Lung (tissue), 13 donors: ENCODE results near the gene XRCC6. TPM values are rescaled to one million over a fixed set of nuclear protein-coding genes. Genes with fewer than 3 reads are reported as not detected.

ENCODE experiments used
- ATAC-seq: fragments of 200-7000 bp; cut with Tn5 transposase; one replicate; pipeline ENCODE4 v1.9.1; 2020; ENCODE audit warnings: moderate number of reproducible peaks; ENCODE audit not compliant: insufficient read depth, low FRiP score
- DNase-seq, 3 donors: peaks; one replicate each; pipeline ENCODE4 v3.0.0-alpha.2; 2013 to 2017
- H3K27ac ChIP-seq, 2 donors: one replicate each; pipeline ENCODE4 v1.5.1; 2013; ENCODE audit warnings: mild to moderate bottlenecking in 2 of 2, moderate library complexity in 2 of 2, control low read depth in 1 of 2, inconsistent platforms in 1 of 2, low read depth in 1 of 2, low read length in 1 of 2
- H3K27me3 ChIP-seq, 3 donors: one replicate each; pipeline ENCODE4 v1.5.1; 2013; ENCODE audit warnings: low read length in 2 of 3; ENCODE audit not compliant: control insufficient read depth in 3 of 3, insufficient read depth in 3 of 3
- H3K36me3 ChIP-seq, 4 donors: one replicate each; pipeline ENCODE4 v1.5.1; 2013; ENCODE audit warnings: low read length in 4 of 4, mild to moderate bottlenecking in 1 of 4, moderate library complexity in 1 of 4; ENCODE audit not compliant: control insufficient read depth in 4 of 4, insufficient read depth in 4 of 4
- H3K4me1 ChIP-seq, 5 donors: one replicate each; pipeline ENCODE4 v1.5.1; 2013; ENCODE audit warnings: low read length in 5 of 5, mild to moderate bottlenecking in 2 of 5, moderate library complexity in 1 of 5; ENCODE audit not compliant: control insufficient read depth in 5 of 5, insufficient read depth in 5 of 5
- H3K4me3 ChIP-seq: one replicate; pipeline ENCODE4 v1.5.1; 2013; ENCODE audit warnings: mild to moderate bottlenecking, control low read depth, moderate library complexity
- H3K9ac ChIP-seq, 2 donors: one replicate each; pipeline ENCODE4 v1.5.1; 2013; ENCODE audit warnings: low read length in 2 of 2, control low read depth in 1 of 2; ENCODE audit not compliant: insufficient read depth in 1 of 2
- H3K9me3 ChIP-seq, 4 donors: one replicate each; pipeline ENCODE4 v1.5.1; 2013; ENCODE audit warnings: low read length in 3 of 4, mild to moderate bottlenecking in 1 of 4, moderate library complexity in 1 of 4; ENCODE audit not compliant: control insufficient read depth in 4 of 4, insufficient read depth in 3 of 4
- WGBS, 2 donors: extraction: QIAGEN DNeasy Blood & Tissue Kit; methylation state at CpG; one replicate each; pipeline ENCODE4 v1.1.7; 2013; 5-methylcytosine and 5-hydroxymethylcytosine counted together
- polyA plus RNA-seq, 2 donors: library from polyadenylated mRNA; stranded (reverse); fragments of 200-250 nt; gene quantifications; one replicate each; pipeline ENCODE4 v1.2.1, GENCODE V29; 2013
- small RNA-seq: library from RNA; depleted of rRNA; stranded (forward); fragments of <200 nt; gene quantifications from one replicate; pipeline ENCODE3, GENCODE V24; 2014; ENCODE audit warnings: low replicate concordance
- total RNA-seq, 2 donors: library from RNA; depleted of rRNA in 1 of 2; stranded (reverse); fragments of >200 nt in 1 of 2; gene quantifications; one replicate each; pipeline ENCODE4 v1.2.1, GENCODE V29; 2014 to 2021
- TF ChIP-seq, protein P1 (sequence below): IDR thresholded peaks from 2 replicates; pipeline ENCODE4 v1.5.1; 2012; ENCODE audit warnings: mild to moderate bottlenecking; ENCODE audit errors: control extremely low read depth, extremely low read depth
- donor health status: control.
- donor health status: control.
- donor health status: Bipolar disorder and iron deficiency.
- donor health status: healthy.
- donor health status: DM: yes; HTN: yes; CAD: no.

XRCC6 gene
- total and polyA plus RNA-seq, 4 donors = 149 to 235 (median 194) TPM

DNA sequence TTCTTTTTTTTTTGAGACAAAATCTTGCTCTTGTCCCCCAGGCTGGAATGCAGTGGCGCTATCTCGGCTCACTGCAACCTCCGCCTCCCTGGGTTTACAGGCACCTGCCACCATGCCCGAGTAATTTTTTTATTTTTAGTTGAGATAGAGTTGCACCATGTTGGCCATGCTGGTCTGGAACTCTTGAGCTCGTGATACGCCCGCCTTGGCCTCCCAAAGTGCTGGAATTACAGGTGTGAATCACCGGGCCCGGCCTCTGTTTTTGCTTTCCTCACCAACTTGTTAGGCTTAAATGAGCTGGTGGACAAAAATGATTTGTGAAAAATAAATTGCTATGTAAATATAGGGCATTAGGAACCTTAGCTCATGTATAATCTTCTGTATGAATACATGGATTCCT lies 81.7 kb downstream of the XRCC6 start:
- TF ChIP-seq, protein P1, sequence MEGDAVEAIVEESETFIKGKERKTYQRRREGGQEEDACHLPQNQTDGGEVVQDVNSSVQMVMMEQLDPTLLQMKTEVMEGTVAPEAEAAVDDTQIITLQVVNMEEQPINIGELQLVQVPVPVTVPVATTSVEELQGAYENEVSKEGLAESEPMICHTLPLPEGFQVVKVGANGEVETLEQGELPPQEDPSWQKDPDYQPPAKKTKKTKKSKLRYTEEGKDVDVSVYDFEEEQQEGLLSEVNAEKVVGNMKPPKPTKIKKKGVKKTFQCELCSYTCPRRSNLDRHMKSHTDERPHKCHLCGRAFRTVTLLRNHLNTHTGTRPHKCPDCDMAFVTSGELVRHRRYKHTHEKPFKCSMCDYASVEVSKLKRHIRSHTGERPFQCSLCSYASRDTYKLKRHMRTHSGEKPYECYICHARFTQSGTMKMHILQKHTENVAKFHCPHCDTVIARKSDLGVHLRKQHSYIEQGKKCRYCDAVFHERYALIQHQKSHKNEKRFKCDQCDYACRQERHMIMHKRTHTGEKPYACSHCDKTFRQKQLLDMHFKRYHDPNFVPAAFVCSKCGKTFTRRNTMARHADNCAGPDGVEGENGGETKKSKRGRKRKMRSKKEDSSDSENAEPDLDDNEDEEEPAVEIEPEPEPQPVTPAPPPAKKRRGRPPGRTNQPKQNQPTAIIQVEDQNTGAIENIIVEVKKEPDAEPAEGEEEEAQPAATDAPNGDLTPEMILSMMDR = no peak
- ATAC-seq (no peak), DNase-seq (no peak)
- no peak overlapping the region for H3K9ac ChIP-seq
- H3K4me1 ChIP-seq = peaks cover 0 to 5% (median 0%) of the 10 kb centered on the region in 5 donors
- H3K36me3 ChIP-seq = no peaks in the 10 kb centered on the region
- H3K27ac ChIP-seq = no peak overlapping the region
- 93 to 95% methylated on average over 9 of the region's 9 CpGs for WGBS, 2 donors
- no peaks in the 10 kb centered on the region for H3K9me3 ChIP-seq
- no peaks in the 10 kb centered on the region for H3K27me3 ChIP-seq
- no peak overlapping the region for H3K4me3 ChIP-seq

DNA sequence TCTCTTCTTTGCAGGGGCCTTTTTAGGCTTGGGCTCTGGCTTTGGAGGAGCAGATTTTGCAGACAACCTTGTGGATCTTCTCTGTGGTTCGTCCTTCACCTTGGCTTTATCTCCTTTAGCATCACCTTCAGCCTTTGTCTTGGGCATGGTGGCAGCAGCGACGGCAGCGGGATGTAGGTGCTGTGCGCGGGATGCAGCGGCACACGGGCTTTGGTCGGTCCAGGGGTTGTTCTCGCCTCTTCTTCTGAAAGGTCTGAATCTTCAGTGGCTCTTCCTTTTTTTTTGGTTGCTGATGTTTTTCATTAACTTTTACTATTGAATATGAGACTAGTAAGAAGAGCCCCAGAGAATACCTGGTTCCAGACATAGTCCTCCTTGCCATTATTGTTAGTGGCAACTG lies 88.2 kb downstream of the XRCC6 start:
- H3K4me3 ChIP-seq = no peak overlapping the region
- H3K9me3 ChIP-seq = no peaks in the 10 kb centered on the region
- TF ChIP-seq, protein P1 = no peak
- WGBS, 2 donors = 91 to 92% methylated on average over 10 of the region's 10 CpGs
- no peaks in the 10 kb centered on the region for H3K36me3 ChIP-seq
- H3K27ac ChIP-seq = no peak overlapping the region
- H3K9ac ChIP-seq = no peak overlapping the region
- H3K4me1 ChIP-seq = no peaks in the 10 kb centered on the region
- no peak for ATAC-seq
- DNase-seq = no peak
- no peaks in the 10 kb centered on the region for H3K27me3 ChIP-seq

DNA sequence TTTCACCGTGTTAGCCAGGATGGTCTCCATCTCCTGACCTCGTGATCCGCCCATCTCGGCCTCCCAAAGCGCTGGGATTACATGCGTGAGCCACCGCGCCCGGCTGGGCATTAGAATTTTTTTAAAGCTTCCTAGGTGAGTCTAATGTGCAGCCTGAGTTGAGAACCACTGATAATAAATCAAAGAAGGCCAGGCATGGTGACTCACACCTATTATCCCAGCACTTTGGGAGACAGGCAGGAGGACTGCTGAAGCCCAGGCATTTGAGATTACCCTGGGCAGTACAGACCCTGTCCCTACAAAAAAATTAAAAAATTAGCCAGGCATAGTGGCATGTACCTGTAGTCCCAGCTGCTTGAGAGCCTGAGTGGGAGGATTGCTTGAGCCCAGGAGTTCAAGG lies 91.9 kb downstream of the XRCC6 start:
- TF ChIP-seq, protein P1 = no peak
- H3K27me3 ChIP-seq = no peaks in the 10 kb centered on the region
- DNase-seq (no peak), ATAC-seq (no peak)
- no peaks in the 10 kb centered on the region for H3K36me3 ChIP-seq
- no peaks in the 10 kb centered on the region for H3K4me1 ChIP-seq
- H3K9me3 ChIP-seq = no peaks in the 10 kb centered on the region
- H3K9ac ChIP-seq = no peak overlapping the region
- H3K27ac ChIP-seq = no peak overlapping the region
- WGBS, 2 donors = 93 to 98% methylated on average over 9 of the region's 9 CpGs
- no peak overlapping the region for H3K4me3 ChIP-seq

Small RNA genes within 50 kb of the gene (small RNA-seq; reads per million reads assigned to genes)
- not detected for gene HMGN2P10
- gene RF00019 = not detected
- gene RNU6-476P = not detected

Other genes starting within 250 kb of the XRCC6 start
- gene TEF, start 239.4 kb upstream of the XRCC6 start, total RNA-seq = 10 to 100 TPM in 1 of 2 donors, 1 to 10 TPM in 1; 8.3 to 23.8 TPM
- gene TEF, start 239.4 kb upstream of the XRCC6 start, polyA plus RNA-seq = 10 to 100 TPM in 1 of 2 donors, 1 to 10 TPM in 1; 6.4 to 19.8 TPM
- gene TOB2, start 174.5 kb upstream of the XRCC6 start, total RNA-seq = 10 to 100 TPM; 26.8 to 46.7 TPM
- 10 to 100 TPM; 15.4 to 20.1 TPM for gene TOB2, start 174.5 kb upstream of the XRCC6 start, polyA plus RNA-seq
- 10 to 100 TPM; 28.9 to 33.9 TPM for gene PHF5A, start 152.6 kb upstream of the XRCC6 start, total RNA-seq
- 10 to 100 TPM; 46.2 to 89.6 TPM for gene PHF5A, start 152.6 kb upstream of the XRCC6 start, polyA plus RNA-seq
- gene ACO2, start 152.2 kb upstream of the XRCC6 start, total RNA-seq = 100 to 1,000 TPM in 1 of 2 donors, 10 to 100 TPM in 1; 57.8 to 101 TPM
- 10 to 100 TPM; 34.1 to 67.1 TPM for gene ACO2, start 152.2 kb upstream of the XRCC6 start, polyA plus RNA-seq
- gene POLR3H, start 76.8 kb upstream of the XRCC6 start, total RNA-seq = 10 to 100 TPM; 12.1 to 65.9 TPM
- 10 to 100 TPM; 31.0 to 48.6 TPM for gene POLR3H, start 76.8 kb upstream of the XRCC6 start, polyA plus RNA-seq
- 1 to 10 TPM; 1.4 to 8.1 TPM for gene CSDC2, start 60.3 kb upstream of the XRCC6 start, total RNA-seq
- 1 to 10 TPM; 3.3 to 5.6 TPM for gene CSDC2, start 60.3 kb upstream of the XRCC6 start, polyA plus RNA-seq
- gene PMM1, start 31.5 kb upstream of the XRCC6 start, total RNA-seq = 10 to 100 TPM; 23.0 to 62.2 TPM
- 10 to 100 TPM; 32.7 to 55.3 TPM for gene PMM1, start 31.5 kb upstream of the XRCC6 start, polyA plus RNA-seq
- 10 to 100 TPM; 13.6 to 42.7 TPM for gene DESI1, start 252 bp upstream of the XRCC6 start, total RNA-seq
- gene DESI1, start 252 bp upstream of the XRCC6 start, polyA plus RNA-seq = 10 to 100 TPM; 21.1 to 40.0 TPM
- 100 to 1,000 TPM in 1 of 2 donors, 10 to 100 TPM in 1; 67.7 to 130 TPM for gene SNU13, start 67.6 kb downstream of the XRCC6 start, total RNA-seq
- gene SNU13, start 67.6 kb downstream of the XRCC6 start, polyA plus RNA-seq = 100 to 1,000 TPM; 139 to 206 TPM
- 1 to 10 TPM; 3.4 to 7.6 TPM for gene MEI1, start 78.2 kb downstream of the XRCC6 start, total RNA-seq
- gene MEI1, start 78.2 kb downstream of the XRCC6 start, polyA plus RNA-seq = 10 to 100 TPM in 1 of 2 donors, 1 to 10 TPM in 1; 5.7 to 18.0 TPM
- gene CCDC134, start 179.4 kb downstream of the XRCC6 start, total RNA-seq = 10 to 100 TPM in 1 of 2 donors, 1 to 10 TPM in 1; 9.9 to 10.6 TPM
- gene CCDC134, start 179.4 kb downstream of the XRCC6 start, polyA plus RNA-seq = 1 to 10 TPM; 2.5 to 4.2 TPM
- 100 to 1,000 TPM in 1 of 2 donors, 10 to 100 TPM in 1; 68.1 to 155 TPM for gene SREBF2, start 211.8 kb downstream of the XRCC6 start, total RNA-seq
- 10 to 100 TPM; 70.6 to 81.2 TPM for gene SREBF2, start 211.8 kb downstream of the XRCC6 start, polyA plus RNA-seq